ENCODE measurements around the gene SLC38A3.
"Not testable (repeated sequence)": the region's sequence is repeated elsewhere in the genome, so short reads cannot be mapped to it uniquely, and the experiment has no call there.

SLC38A3 gene

DNA sequence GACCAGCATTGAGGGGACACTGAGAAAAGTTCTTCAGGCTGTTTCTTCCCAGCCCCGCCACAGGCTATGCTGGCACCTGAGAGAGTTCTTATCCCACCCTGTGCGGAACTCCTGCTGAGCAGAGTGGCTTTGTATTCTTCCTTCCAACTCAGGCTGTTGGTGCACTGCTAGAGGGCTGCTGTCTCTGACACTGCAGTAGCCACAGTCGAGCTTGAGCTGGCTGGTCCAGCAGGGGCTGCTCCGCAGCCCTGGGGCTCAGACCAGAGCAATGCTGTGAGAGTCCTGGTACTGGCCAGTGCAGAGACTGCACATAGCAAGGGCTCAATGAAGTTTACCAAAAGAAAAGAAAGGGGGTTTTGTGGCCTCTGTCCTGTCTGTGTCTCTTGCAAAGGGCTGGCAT is 34.6 kb downstream of the SLC38A3 start:
- H3K4me1 ChIP-seq, result no peaks in the 10 kb centered on the region

DNA sequence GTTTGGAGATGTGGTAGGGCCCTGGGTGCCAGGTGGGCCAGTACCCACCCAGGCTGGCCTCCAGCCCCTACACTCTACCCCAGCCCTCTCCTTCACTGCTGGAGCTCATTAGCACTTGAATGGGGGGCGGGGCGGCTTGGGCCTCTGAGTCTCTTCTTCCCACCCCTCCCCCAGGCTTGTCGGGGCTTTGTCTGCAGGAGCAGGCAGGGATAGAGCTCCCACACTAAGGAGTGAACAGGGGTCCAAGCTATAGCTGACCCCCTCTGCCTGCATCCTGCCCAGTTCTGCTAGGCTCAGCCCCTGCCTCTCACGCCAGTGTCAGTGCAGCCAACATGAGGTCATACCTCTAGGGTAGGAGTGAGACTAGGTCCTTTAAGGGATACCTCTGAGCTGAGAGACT is 36.1 kb downstream of the SLC38A3 start:
- Histone ChIP-seq H3K9me3 (no peaks in the 10 kb centered on the region), H3K4me3 (ENCODE audit: low read depth, low read length) (no peak overlapping the region), H3K4me1 (no peaks in the 10 kb centered on the region), H3K27me3 (no peaks in the 10 kb centered on the region), H3K36me3 (no peaks in the 10 kb centered on the region)
- TF ChIP-seq, protein P1, sequence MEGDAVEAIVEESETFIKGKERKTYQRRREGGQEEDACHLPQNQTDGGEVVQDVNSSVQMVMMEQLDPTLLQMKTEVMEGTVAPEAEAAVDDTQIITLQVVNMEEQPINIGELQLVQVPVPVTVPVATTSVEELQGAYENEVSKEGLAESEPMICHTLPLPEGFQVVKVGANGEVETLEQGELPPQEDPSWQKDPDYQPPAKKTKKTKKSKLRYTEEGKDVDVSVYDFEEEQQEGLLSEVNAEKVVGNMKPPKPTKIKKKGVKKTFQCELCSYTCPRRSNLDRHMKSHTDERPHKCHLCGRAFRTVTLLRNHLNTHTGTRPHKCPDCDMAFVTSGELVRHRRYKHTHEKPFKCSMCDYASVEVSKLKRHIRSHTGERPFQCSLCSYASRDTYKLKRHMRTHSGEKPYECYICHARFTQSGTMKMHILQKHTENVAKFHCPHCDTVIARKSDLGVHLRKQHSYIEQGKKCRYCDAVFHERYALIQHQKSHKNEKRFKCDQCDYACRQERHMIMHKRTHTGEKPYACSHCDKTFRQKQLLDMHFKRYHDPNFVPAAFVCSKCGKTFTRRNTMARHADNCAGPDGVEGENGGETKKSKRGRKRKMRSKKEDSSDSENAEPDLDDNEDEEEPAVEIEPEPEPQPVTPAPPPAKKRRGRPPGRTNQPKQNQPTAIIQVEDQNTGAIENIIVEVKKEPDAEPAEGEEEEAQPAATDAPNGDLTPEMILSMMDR (IDR thresholded peaks at IDR 0.05; ENCODE audit: low read depth, low read length), result no peak
- DNase-seq, result no peak

More for the DNA sequence above, 34.6 kb downstream of the SLC38A3 start:
- DNase-seq, result no peak
- Histone ChIP-seq H3K36me3 (no peaks in the 10 kb centered on the region), H3K9me3 (no peaks in the 10 kb centered on the region), H3K27me3 (no peaks in the 10 kb centered on the region), H3K4me3 (ENCODE audit: low read depth, low read length) (no peak overlapping the region)
- TF ChIP-seq, protein P1 (IDR thresholded peaks at IDR 0.05; ENCODE audit: low read depth, low read length), result no peak

DNA sequence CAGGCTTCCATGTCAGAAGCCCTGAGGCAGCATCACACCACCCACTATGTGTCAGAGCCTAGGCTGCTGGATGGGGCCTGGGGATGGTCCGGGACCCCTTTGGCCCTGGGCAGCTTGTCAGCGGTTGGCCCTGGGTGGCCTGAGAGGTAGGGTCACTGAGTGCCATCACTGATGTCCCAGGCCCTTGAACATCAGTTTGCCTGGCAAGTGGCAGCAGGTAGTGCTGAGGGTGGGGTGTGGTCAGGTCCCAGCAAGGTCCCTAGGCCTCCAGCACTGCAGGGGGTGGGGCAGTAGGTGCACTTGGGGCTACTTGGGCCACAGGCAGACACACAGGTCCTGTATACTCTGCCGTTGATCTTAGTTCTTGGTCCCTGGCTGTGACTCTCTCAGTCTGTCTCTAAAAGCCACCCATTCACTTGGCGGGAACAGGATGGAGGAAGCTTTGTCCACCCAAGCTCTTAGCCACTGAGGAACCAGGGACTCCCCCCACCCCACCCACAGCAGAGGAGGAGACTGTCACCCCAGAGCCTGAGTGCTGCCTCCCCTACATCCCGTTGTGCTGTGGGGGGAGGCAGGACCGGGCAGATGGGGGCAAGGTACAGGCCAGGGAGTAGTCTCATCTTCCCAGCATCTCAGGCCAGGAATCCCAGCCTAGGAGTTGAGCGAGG is 36.8 kb downstream of the SLC38A3 start:
- DNase-seq, result no peak
- H3K4me1 ChIP-seq, result peaks cover 4% of the 10 kb centered on the region

DNA sequence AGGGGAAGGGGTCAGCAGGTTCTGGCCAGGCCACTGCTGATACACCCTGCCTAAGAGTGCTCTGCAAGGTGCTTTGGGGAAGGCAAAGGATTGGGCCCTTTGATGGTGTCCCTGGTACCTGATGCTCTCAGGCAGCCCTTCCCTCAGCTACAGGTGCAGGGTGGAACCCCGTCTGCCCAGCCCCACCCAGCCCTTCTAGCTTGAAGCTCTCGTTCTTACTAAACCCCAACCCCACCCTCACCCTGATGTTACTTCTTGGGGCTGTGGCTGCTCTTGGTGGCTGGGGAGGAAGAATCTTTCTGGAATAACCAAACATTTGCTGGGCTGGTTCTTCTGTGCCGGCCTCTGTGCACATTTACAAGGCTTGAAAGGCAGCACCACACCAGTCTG is 37.3 kb downstream of the SLC38A3 start:
- no peaks in the 10 kb centered on the region for H3K36me3 ChIP-seq
- TF ChIP-seq, protein P1 (IDR thresholded peaks at IDR 0.05; ENCODE audit: low read depth, low read length), result no peak
- no peaks in the 10 kb centered on the region for H3K27me3 ChIP-seq
- peaks cover 4% of the 10 kb centered on the region for H3K4me1 ChIP-seq
- no peak for DNase-seq
- no peaks in the 10 kb centered on the region for H3K9me3 ChIP-seq
- H3K4me3 ChIP-seq (ENCODE audit: low read depth, low read length), result no peak overlapping the region

More for the DNA sequence above, 36.8 kb downstream of the SLC38A3 start:
- TF ChIP-seq, protein P1 (IDR thresholded peaks at IDR 0.05; ENCODE audit: low read depth, low read length), result no peak
- Histone ChIP-seq H3K27me3 (no peaks in the 10 kb centered on the region), H3K36me3 (no peaks in the 10 kb centered on the region), H3K4me3 (ENCODE audit: low read depth, low read length) (no peak overlapping the region), H3K9me3 (no peaks in the 10 kb centered on the region)

DNA sequence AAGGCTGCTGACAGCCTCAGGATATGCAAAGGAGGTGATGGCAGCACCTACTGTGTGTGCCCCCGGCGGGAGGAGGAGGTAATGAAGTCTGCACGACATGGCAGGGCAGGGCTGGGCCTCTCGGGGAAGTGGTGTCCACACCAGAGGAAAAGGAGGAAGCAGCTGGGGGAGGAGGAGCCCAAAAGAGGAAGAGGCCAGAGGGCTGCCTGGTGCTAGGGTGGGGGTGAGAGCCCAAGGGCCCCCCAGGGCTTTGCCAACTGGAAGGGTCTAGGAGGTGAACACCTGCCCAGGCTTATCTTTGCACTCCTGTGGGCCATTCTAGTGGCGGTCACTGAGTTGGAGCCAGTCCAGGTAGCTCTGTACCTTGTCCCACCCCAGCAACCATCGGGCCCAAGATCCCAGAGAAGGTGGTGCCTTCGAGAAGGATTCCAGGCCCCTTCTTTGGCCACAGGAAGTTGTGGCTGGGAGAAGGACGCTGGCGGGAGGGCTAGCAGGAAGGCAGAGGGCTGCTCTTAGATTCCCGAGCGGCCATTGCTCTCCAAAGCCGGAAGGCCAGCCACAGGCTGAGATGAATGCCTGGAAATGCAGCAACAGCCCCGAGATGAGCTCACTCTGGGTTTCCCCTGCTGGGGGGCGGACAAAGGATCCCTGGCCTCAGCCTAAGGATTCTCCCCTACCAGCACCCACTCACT is 37.9 kb downstream of the SLC38A3 start:
- no peak for DNase-seq
- H3K36me3 ChIP-seq, result no peaks in the 10 kb centered on the region
- no peak overlapping the region for H3K4me3 ChIP-seq (ENCODE audit: low read depth, low read length)
- TF ChIP-seq, protein P1 (IDR thresholded peaks at IDR 0.05; ENCODE audit: low read depth, low read length), result no peak
- no peaks in the 10 kb centered on the region for H3K9me3 ChIP-seq
- H3K4me1 ChIP-seq, result peaks cover 4% of the 10 kb centered on the region
- H3K27me3 ChIP-seq, result no peaks in the 10 kb centered on the region

DNA sequence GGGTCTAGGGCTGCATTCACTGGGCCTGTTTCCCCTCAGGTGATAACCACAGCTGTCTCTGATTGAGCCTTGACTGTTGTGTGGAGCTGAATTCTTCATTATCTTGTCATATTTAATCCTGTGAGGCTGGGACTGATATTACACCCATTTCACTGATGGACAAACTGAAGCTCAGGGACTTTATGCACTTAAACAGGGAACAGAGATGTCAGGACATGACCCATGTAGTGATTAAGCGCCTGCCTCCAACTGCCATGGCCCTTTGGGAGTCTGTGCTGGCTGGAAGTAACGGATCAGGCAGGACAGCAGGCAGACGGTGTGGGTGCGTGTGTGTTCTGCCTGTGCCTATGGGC is 38.4 kb downstream of the SLC38A3 start:
- DNase-seq, result no peak
- H3K36me3 ChIP-seq, result no peaks in the 10 kb centered on the region
- TF ChIP-seq, protein P1 (IDR thresholded peaks at IDR 0.05; ENCODE audit: low read depth, low read length), result no peak
- no peak overlapping the region for H3K4me3 ChIP-seq (ENCODE audit: low read depth, low read length)
- H3K4me1 ChIP-seq, result peaks cover 4% of the 10 kb centered on the region
- no peaks in the 10 kb centered on the region for H3K27me3 ChIP-seq
- H3K9me3 ChIP-seq, result no peaks in the 10 kb centered on the region

DNA sequence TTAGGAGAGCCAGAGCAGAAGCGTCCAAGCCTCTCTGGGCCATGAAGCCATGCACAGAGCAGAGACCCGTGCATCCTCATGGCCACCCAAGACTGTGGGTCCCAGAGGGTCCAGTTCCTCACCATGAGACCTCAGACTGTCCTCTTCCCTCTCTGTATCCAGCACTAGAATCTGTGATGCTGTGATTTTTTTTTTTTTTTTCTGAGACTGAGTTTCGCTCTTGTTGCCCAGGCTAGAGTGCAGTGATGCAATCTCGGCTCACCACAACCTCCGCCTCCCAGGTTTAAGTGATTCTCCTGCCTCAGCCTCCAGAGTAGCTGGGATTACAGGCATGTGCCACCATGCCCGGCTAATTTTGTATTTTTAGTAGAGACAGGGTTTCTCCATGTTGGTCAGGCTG is 39.7 kb downstream of the SLC38A3 start:
- H3K4me1 ChIP-seq; H3K36me3 ChIP-seq; H3K27me3 ChIP-seq; H3K9me3 ChIP-seq; H3K4me3 ChIP-seq (ENCODE audit: low read depth, low read length); DNase-seq: not testable (repeated sequence)

All from BE2C (cell line).